Activated CD4-positive, alpha-beta T cell treated with anti-CD3 and anti-CD28 coated beads, Interleukin-2, amount 10 ng/mL, durations not matched to agents 24 days and 14 days (primary cell): ENCODE measurements around the gene LLGL1. TPM values are rescaled to one million over a fixed set of nuclear protein-coding genes. Genes with fewer than 3 reads are reported as not detected.

ENCODE experiments used
- DNase-seq: peaks from one replicate; pipeline ENCODE4 v3.0.0; 2022
- H3K27ac Mint-ChIP-seq: one replicate; pipeline ENCODE4 v1.8.0; 2022; ENCODE audit warnings: mild to moderate bottlenecking, mixed read lengths
- H3K27me3 Mint-ChIP-seq: one replicate; pipeline ENCODE4 v1.8.0; 2022; ENCODE audit warnings: mixed read lengths
- H3K36me3 Mint-ChIP-seq: one replicate; pipeline ENCODE4 v1.8.0; 2022; ENCODE audit warnings: low read depth, mild to moderate bottlenecking, mixed read lengths
- H3K4me1 Mint-ChIP-seq: one replicate; pipeline ENCODE4 v1.8.0; 2021; ENCODE audit warnings: mixed read lengths
- H3K4me3 Mint-ChIP-seq: one replicate; pipeline ENCODE4 v1.8.0; 2022; ENCODE audit warnings: mild to moderate bottlenecking, moderate library complexity, mixed read lengths
- H3K9me3 Mint-ChIP-seq: one replicate; pipeline ENCODE4 v1.8.0; 2021; ENCODE audit warnings: mixed read lengths
- intact Hi-C: fragments of 100-400 bp; cut with micrococcal nuclease; formaldehyde crosslinking; loops from one replicate; pipeline ENCODE4 v1.15.1; 2023
- total RNA-seq: library from RNA; stranded (reverse); gene quantifications from 2 replicates; pipeline ENCODE4 v1.2.3, GENCODE V29; 2022

Gene LLGL1
- total RNA-seq, 1 donor from 2014 or later, result 23.1 TPM

GRCh38 chr17:18185832-18186626 lies 39.4 kb upstream of the LLGL1 start:
- peaks cover 60% of the 10 kb centered on the region for H3K4me1 Mint-ChIP-seq
- no peaks in the 10 kb centered on the region for H3K27me3 Mint-ChIP-seq
- H3K9me3 Mint-ChIP-seq, result no peaks in the 10 kb centered on the region
- intact Hi-C loops, result no loop called here
- H3K36me3 Mint-ChIP-seq, result peaks cover 56% of the 10 kb centered on the region
- no peak for DNase-seq
- H3K27ac Mint-ChIP-seq, result peak overlapping the region; percentile 91
- H3K4me3 Mint-ChIP-seq, result peak overlapping the region; percentile 97

DNA sequence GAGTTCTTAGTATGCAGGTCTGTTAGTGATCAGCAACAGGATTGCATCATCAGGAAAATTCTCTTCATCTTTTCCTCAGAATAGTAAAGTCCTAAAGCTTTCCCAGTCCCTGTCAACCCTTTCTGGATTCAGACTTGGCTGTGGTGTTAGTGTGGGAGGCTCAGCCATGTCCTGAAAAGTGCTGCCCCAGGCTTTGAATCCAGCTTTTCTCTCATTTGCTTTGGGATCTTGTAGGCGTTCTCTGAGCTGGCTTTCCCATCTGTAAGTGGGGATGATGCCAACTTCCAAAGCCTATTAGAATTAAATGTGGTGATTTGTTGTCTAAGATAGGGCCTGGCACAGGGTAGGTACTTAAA lies 38.8 kb upstream of the LLGL1 start:
- DNase-seq, result no peak
- Mint-ChIP-seq H3K27me3 (no peaks in the 10 kb centered on the region), H3K4me1 (peaks cover 60% of the 10 kb centered on the region), H3K4me3 (peak overlapping the region; percentile 97), H3K9me3 (no peaks in the 10 kb centered on the region), H3K36me3 (peaks cover 61% of the 10 kb centered on the region), H3K27ac (peak overlapping the region; percentile 63)
- intact Hi-C loops, result no loop called here

GRCh38 chr17:18187226-18187625 lies 38.2 kb upstream of the LLGL1 start:
- no peak for DNase-seq
- Mint-ChIP-seq H3K4me1 (peaks cover 58% of the 10 kb centered on the region), H3K36me3 (peaks cover 62% of the 10 kb centered on the region), H3K9me3 (no peaks in the 10 kb centered on the region), H3K4me3 (peak overlapping the region; percentile 97), H3K27ac (peak overlapping the region; percentile 63), H3K27me3 (no peaks in the 10 kb centered on the region)
- intact Hi-C loops, result no loop called here

GRCh38 chr17:18187821-18188761 lies 37.3 kb upstream of the LLGL1 start:
- no peak for DNase-seq
- no peaks in the 10 kb centered on the region for H3K9me3 Mint-ChIP-seq
- peak overlapping the region; percentile 22 for H3K27ac Mint-ChIP-seq
- H3K36me3 Mint-ChIP-seq, result peaks cover 67% of the 10 kb centered on the region
- no peaks in the 10 kb centered on the region for H3K27me3 Mint-ChIP-seq
- H3K4me1 Mint-ChIP-seq, result peaks cover 54% of the 10 kb centered on the region
- intact Hi-C loops, result no loop called here
- H3K4me3 Mint-ChIP-seq, result peak overlapping the region; percentile 97

DNA sequence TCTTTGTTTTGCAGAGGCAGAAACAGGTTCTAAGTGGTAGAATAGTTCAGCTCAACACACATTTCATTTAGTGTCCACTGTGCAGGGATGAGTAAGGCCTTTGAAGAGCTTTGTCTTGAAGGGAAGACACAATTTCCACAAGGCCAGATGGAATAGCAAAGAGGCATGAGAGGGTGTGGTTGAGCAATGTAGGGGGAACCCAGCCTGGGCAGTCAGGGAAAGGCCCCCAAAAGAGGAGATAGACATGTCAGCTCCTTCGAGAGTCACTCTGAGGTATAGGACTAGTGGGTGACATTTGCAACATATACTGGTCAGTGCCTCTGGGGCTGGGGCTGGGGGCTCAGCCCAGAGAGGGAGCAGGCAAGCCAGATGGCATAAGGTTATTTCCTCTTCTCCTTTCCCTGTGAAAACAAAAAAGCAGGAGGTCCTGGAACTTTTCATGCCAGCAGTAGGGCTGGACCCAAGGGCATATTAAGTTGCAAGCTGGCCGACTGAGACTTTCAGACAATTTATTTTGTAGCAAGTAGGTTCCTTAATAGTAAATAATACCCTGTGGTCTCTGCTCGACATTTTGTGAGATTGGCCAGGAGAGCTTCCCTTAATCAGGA lies 34.7 kb upstream of the LLGL1 start:
- no peak overlapping the region for H3K4me3 Mint-ChIP-seq
- H3K4me1 Mint-ChIP-seq, result peaks cover 56% of the 10 kb centered on the region
- H3K9me3 Mint-ChIP-seq, result no peaks in the 10 kb centered on the region
- no peak for DNase-seq
- peak overlapping the region; percentile 49 for H3K27ac Mint-ChIP-seq
- H3K36me3 Mint-ChIP-seq, result peaks cover 71% of the 10 kb centered on the region
- no peaks in the 10 kb centered on the region for H3K27me3 Mint-ChIP-seq
- intact Hi-C loops, result no loop called here

DNA sequence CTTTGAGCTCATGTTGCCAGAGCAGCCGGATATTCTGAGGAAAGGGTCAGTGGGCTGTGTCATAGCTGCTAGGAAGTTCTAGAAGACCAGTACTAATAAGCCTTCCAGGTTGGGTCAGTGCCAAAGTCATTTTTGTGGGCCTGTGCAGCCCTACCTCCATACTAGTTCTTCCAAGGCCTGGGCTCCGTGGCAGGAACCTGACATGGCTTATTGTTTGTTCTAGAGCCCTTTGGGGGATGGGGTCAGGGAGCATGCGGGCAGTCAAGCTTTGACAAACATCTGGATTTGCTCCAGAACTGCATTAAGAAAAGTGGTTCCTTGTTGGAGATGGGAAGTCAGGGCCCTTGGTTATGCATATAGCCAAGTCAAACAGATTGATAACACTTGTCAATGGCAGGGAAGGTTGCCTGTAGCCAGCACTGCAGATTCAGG lies 34.2 kb upstream of the LLGL1 start:
- H3K4me3 Mint-ChIP-seq, result no peak overlapping the region
- no peaks in the 10 kb centered on the region for H3K27me3 Mint-ChIP-seq
- no peak overlapping the region for H3K27ac Mint-ChIP-seq
- intact Hi-C loops, result no loop called here
- H3K4me1 Mint-ChIP-seq, result peaks cover 51% of the 10 kb centered on the region
- H3K9me3 Mint-ChIP-seq, result no peaks in the 10 kb centered on the region
- peaks cover 70% of the 10 kb centered on the region for H3K36me3 Mint-ChIP-seq
- no peak for DNase-seq

DNA sequence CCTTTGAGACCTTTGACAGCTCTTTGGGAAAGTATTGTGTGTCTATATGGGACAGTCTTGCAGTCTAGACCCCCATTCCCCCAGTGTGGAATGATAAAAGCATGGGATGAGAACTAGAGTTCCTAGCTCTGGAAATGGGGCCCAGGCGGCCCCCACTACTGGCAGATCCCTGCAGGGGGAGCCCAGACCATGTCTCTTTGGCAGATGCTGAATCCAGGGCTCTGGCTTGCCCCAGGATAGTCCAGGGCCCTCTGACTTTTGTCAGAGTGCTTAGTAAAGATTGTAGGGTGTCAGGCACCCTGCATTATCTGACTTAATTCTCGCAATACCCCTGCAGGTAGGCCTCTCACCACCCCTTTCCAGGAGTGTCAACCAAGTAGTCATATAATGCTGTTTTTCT lies 33.5 kb upstream of the LLGL1 start:
- peaks cover 71% of the 10 kb centered on the region for H3K36me3 Mint-ChIP-seq
- no peaks in the 10 kb centered on the region for H3K9me3 Mint-ChIP-seq
- no peak overlapping the region for H3K4me3 Mint-ChIP-seq
- DNase-seq, result no peak
- H3K27me3 Mint-ChIP-seq, result no peaks in the 10 kb centered on the region
- intact Hi-C loops, result no loop called here
- H3K4me1 Mint-ChIP-seq, result peaks cover 46% of the 10 kb centered on the region
- peak overlapping the region; percentile 29 for H3K27ac Mint-ChIP-seq

GRCh38 chr17:18194394-18194793 lies 31.0 kb upstream of the LLGL1 start:
- no peak overlapping the region for H3K27ac Mint-ChIP-seq
- peaks cover 66% of the 10 kb centered on the region for H3K36me3 Mint-ChIP-seq
- no peak overlapping the region for H3K4me3 Mint-ChIP-seq
- H3K4me1 Mint-ChIP-seq, result peaks cover 36% of the 10 kb centered on the region
- DNase-seq, result no peak
- no peaks in the 10 kb centered on the region for H3K27me3 Mint-ChIP-seq
- H3K9me3 Mint-ChIP-seq, result no peaks in the 10 kb centered on the region
- intact Hi-C loops, result no loop called here

DNA sequence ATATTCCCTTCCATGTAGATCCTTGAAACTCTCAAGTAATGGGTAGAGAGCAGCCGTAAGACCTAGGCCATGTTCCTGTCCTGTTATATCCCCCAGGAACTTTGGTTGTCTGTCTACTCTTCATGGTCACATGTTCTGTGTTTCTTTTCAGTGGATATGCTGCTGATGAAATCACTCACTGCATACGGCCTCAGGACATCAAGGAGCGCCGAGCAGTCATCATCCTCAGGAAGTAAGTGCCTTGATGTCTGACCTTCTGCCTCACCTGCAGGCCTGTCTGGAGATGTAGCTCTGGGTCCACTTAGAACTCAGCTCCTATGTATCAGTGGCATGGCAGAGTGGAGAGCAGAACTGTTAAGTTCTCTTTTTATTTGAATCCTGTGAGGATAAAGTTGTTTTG lies 30.6 kb upstream of the LLGL1 start:
- H3K4me1 Mint-ChIP-seq, result peaks cover 32% of the 10 kb centered on the region
- no peaks in the 10 kb centered on the region for H3K9me3 Mint-ChIP-seq
- peaks cover 62% of the 10 kb centered on the region for H3K36me3 Mint-ChIP-seq
- no peak for DNase-seq
- no peaks in the 10 kb centered on the region for H3K27me3 Mint-ChIP-seq
- intact Hi-C loops, result no loop called here
- H3K27ac Mint-ChIP-seq, result no peak overlapping the region
- H3K4me3 Mint-ChIP-seq, result no peak overlapping the region

DNA sequence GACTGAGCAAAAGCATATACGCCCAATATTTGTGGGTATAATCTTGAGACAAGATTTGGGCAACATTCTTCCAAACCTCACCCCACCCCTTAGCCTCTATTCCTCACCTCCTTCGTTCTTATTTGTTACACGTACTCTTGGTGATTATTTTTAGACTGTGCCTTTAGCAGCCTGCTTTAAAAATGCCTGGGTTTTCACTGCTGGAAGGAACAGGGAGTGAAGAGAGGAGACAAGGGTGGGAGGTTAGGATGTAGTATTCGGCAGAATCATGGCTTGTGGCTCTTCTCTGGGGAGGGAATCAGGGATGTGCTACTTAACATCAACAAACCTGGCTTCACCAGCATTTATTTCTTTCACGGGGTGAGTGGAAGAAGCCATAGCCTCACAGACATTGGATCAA lies 30.2 kb upstream of the LLGL1 start:
- intact Hi-C loops, result no loop called here
- Mint-ChIP-seq H3K4me3 (no peak overlapping the region), H3K4me1 (peaks cover 29% of the 10 kb centered on the region), H3K9me3 (no peaks in the 10 kb centered on the region), H3K27ac (peak overlapping the region; percentile 1), H3K36me3 (peaks cover 60% of the 10 kb centered on the region), H3K27me3 (no peaks in the 10 kb centered on the region)
- DNase-seq, result no peak

DNA sequence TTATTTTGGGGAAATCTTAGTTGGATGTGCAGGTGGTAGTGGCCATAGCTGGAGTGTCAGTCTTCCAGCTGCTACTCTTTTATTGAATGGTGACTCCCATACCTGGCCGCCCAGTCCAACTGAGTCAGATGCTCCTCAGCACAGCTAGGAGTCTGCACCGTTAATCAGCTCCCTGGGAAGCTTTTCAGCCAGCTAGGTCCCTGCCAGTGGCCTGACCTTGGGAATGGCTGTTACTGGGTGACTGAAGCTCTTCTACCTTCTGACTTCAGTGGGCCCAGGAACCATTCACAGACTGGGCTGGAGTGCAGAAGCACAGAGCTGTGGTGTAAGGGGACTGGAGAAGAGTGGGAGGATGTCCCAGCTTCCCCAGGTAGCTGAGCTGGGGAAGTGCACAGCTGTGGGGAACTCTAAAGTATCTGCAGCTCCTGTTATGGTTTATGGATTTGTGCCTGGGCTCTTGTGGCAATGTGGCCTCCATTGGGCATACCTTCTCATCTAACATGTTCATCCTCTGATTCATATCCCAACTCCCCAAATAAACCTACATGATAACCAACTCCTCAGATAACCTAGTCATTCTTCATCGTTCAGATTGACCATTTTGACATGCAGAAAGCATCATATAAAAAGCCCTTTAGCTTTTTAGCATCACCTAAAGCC lies 27.8 kb upstream of the LLGL1 start:
- H3K27ac Mint-ChIP-seq, result no peak overlapping the region
- no peak for DNase-seq
- H3K27me3 Mint-ChIP-seq, result no peaks in the 10 kb centered on the region
- H3K4me3 Mint-ChIP-seq, result no peak overlapping the region
- intact Hi-C loops, result no loop called here
- H3K36me3 Mint-ChIP-seq, result peaks cover 55% of the 10 kb centered on the region
- peaks cover 20% of the 10 kb centered on the region for H3K4me1 Mint-ChIP-seq
- no peaks in the 10 kb centered on the region for H3K9me3 Mint-ChIP-seq

- peaks cover 19% of the 10 kb centered on the region for H3K4me1 Mint-ChIP-seq
- no peak for DNase-seq
- H3K27me3 Mint-ChIP-seq, result no peaks in the 10 kb centered on the region
- no peaks in the 10 kb centered on the region for H3K9me3 Mint-ChIP-seq
- peak overlapping the region; percentile 30 for H3K27ac Mint-ChIP-seq
- intact Hi-C loops, result no loop called here
- H3K36me3 Mint-ChIP-seq, result peaks cover 54% of the 10 kb centered on the region
- no peak overlapping the region for H3K4me3 Mint-ChIP-seq
These were observed 26.9 kb upstream of the LLGL1 start for GRCh38 chr17:18198530-18198929.

GRCh38 chr17:18201108-18201507 lies 24.3 kb upstream of the LLGL1 start:
- Mint-ChIP-seq H3K27me3 (no peaks in the 10 kb centered on the region), H3K4me3 (no peak overlapping the region), H3K27ac (no peak overlapping the region), H3K9me3 (no peaks in the 10 kb centered on the region), H3K4me1 (peaks cover 14% of the 10 kb centered on the region), H3K36me3 (peaks cover 43% of the 10 kb centered on the region)
- no peak for DNase-seq
- intact Hi-C loops, result no loop called here
